Amniotic stem cell (primary cell): ENCODE results near the gene PSTK.

Experiments
- DNase-seq: peaks from one replicate; lab custom pipeline; 2025; lab: John Stamatoyannopoulos, UW

PSTK gene

GRCh38 chr10:123019941-123020703, 39.9 kb downstream of the PSTK start:
- no peak for DNase-seq

GRCh38 chr10:123021517-123021916, 41.3 kb downstream of the PSTK start:
- no peak for DNase-seq

GRCh38 chr10:123024540-123024939, 44.3 kb downstream of the PSTK start:
- no peak for DNase-seq

GRCh38 chr10:123026302-123026701, 46.1 kb downstream of the PSTK start:
- DNase-seq, result no peak

GRCh38 chr10:123027861-123028260, 47.7 kb downstream of the PSTK start:
- no peak for DNase-seq

DNA sequence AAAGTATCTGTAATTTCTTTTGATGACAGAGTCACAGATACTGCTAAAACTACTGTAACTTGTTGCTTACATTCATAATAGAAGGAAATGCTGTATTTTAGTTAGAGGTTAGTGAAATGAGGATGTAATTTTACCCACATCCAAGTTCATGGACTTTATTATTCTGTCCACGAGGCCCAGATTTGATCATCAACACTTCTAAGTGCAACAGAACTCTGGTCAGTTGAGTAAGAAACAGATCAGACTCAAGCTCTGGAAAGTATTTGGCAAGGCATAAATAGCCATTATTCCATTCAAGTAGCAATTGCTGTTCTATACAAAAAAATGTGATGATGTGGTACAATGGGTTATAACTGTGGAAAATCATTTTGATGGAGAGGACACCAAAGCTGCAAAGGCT, 50.9 kb downstream of the PSTK start:
- no peak for DNase-seq

DNA sequence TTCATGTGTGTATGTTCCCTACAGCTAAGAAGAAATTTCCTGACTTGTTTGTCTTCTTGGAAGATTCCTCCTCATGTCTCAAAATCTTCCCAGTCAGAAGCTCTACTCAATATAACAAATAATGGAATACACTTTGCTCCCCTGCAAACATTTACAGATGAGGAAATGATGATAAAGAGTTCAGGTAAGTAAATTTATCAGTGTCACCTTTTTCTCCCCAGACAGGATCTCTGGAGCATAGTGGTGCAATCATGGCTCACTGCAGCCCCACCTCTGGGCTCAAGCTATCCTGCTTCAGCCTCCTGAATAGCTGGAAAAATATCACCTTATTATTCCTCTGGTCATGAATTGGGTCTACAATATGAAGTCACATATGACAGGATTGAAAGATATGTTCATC, 54.1 kb downstream of the PSTK start:
- DNase-seq, result no peak

GRCh38 chr10:123035467-123036086, 55.4 kb downstream of the PSTK start:
- no peak for DNase-seq

DNA sequence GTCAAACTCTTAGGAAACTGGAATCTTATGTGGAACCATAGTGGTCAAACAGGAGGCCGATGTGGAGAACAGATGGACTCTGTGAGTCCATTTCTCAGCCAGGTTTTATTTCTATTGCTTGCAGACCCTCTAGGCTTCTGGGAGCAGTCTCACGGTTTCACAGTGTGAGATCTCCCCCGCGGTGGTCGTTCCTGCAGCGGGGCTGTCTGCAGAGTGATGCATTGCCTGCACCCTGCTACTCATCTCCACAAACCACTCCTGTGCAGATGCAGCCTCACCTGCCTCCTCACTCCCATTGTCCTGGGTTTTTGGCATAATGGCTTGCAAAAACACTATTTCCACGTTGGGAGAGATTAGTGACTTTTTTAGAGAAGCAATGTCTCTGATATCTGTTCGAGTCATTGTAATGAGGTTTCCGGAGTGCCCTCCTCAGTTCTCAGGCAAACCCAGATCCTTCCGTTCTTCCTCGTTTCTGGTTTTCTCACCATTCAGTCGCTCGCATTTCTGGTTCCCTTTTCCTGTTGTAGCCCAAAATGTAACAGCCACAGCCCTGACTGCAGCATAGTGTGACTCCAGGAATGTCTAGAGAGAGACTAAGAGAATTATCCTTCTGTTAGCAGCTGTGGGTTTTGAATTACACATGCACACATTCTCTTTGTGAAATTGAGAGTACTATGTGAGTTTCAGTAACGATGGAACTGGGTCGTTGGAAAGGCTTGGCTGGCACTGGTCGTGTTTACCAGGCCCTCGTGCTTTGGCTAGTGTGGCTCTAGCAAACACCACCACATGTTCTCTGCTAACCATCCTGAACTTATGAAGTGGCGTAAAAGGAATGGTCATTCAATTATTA, 58.8 kb downstream of the PSTK start:
- DNase-seq, result no peak

GRCh38 chr10:123039632-123039930, 59.4 kb downstream of the PSTK start:
- DNase-seq, result no peak
